ENCODE measurements around the gene PTPRN2.
"Not testable (repeated sequence)": the region's sequence is repeated elsewhere in the genome, so short reads cannot be mapped to it uniquely, and the experiment has no call there.

The PTPRN2 gene

GRCh38 chr7:157780721-157781120 lies 806.9 kb downstream of the PTPRN2 start:
- no peak for TF ChIP-seq CTCF (IDR thresholded peaks at IDR 0.05; ENCODE audit: extremely low read depth, insufficient read depth, missing control alignments)
- in situ Hi-C loops (cut with MboI; ENCODE audit: low pct_unique_long_range_greater_than_20kb, low sequenced_read_pairs, unreplicated experiment) = no loop called here
- no peak for DNase-seq (ENCODE audit: low spot score)

- no peak for DNase-seq (ENCODE audit: low spot score)
- no peak for TF ChIP-seq CTCF (IDR thresholded peaks at IDR 0.05; ENCODE audit: extremely low read depth, insufficient read depth, missing control alignments)
- in situ Hi-C loops (cut with MboI; ENCODE audit: low pct_unique_long_range_greater_than_20kb, low sequenced_read_pairs, unreplicated experiment) = no loop called here
These were observed 807.3 kb downstream of the PTPRN2 start for GRCh38 chr7:157780312-157780711.

- in situ Hi-C loops (cut with MboI; ENCODE audit: low pct_unique_long_range_greater_than_20kb, low sequenced_read_pairs, unreplicated experiment) = no loop called here
- TF ChIP-seq CTCF (IDR thresholded peaks at IDR 0.05; ENCODE audit: extremely low read depth, insufficient read depth, missing control alignments) = no peak
- no peak for DNase-seq (ENCODE audit: low spot score)
These were observed 808.4 kb downstream of the PTPRN2 start for GRCh38 chr7:157779206-157779605.

- DNase-seq (ENCODE audit: low spot score); in situ Hi-C loops (cut with MboI; ENCODE audit: low pct_unique_long_range_greater_than_20kb, low sequenced_read_pairs, unreplicated experiment): not testable (repeated sequence)
These were observed 810.3 kb downstream of the PTPRN2 start for GRCh38 chr7:157777194-157777762.

GRCh38 chr7:157775560-157776332 lies 811.9 kb downstream of the PTPRN2 start:
- no peak for TF ChIP-seq CTCF (IDR thresholded peaks at IDR 0.05; ENCODE audit: extremely low read depth, insufficient read depth, missing control alignments)
- no peak for DNase-seq (ENCODE audit: low spot score)
- in situ Hi-C loops (cut with MboI; ENCODE audit: low pct_unique_long_range_greater_than_20kb, low sequenced_read_pairs, unreplicated experiment) = no loop called here

- no peak for TF ChIP-seq CTCF (IDR thresholded peaks at IDR 0.05; ENCODE audit: extremely low read depth, insufficient read depth, missing control alignments)
- no peak for DNase-seq (ENCODE audit: low spot score)
- in situ Hi-C loops (cut with MboI; ENCODE audit: low pct_unique_long_range_greater_than_20kb, low sequenced_read_pairs, unreplicated experiment) = no loop called here
These were observed 812.5 kb downstream of the PTPRN2 start for GRCh38 chr7:157775021-157775559.

GRCh38 chr7:157774495-157774894 lies 813.1 kb downstream of the PTPRN2 start:
- TF ChIP-seq CTCF (IDR thresholded peaks at IDR 0.05; ENCODE audit: extremely low read depth, insufficient read depth, missing control alignments) = no peak
- no peak for DNase-seq (ENCODE audit: low spot score)
- in situ Hi-C loops (cut with MboI; ENCODE audit: low pct_unique_long_range_greater_than_20kb, low sequenced_read_pairs, unreplicated experiment) = no loop called here
